Measurements from ENCODE around the gene CRELD1.

GRCh38 chr3:9884555-9885165 lies 49.0 kb upstream of the CRELD1 start:
- TF ChIP-seq, protein P1, sequence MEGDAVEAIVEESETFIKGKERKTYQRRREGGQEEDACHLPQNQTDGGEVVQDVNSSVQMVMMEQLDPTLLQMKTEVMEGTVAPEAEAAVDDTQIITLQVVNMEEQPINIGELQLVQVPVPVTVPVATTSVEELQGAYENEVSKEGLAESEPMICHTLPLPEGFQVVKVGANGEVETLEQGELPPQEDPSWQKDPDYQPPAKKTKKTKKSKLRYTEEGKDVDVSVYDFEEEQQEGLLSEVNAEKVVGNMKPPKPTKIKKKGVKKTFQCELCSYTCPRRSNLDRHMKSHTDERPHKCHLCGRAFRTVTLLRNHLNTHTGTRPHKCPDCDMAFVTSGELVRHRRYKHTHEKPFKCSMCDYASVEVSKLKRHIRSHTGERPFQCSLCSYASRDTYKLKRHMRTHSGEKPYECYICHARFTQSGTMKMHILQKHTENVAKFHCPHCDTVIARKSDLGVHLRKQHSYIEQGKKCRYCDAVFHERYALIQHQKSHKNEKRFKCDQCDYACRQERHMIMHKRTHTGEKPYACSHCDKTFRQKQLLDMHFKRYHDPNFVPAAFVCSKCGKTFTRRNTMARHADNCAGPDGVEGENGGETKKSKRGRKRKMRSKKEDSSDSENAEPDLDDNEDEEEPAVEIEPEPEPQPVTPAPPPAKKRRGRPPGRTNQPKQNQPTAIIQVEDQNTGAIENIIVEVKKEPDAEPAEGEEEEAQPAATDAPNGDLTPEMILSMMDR (IDR thresholded peaks at IDR 0.05; ENCODE audit: low read depth, low read length, missing input control): no peak
- TF ChIP-seq GABPA (IDR thresholded peaks at IDR 0.05 in 1 of 2, conservative IDR thresholded peaks at IDR 0.05 in 1 of 2) (no peak), TAF1 (conservative IDR thresholded peaks at IDR 0.05) (no peak), JUND (IDR thresholded peaks at IDR 0.05) (no peak), EGR1 (IDR thresholded peaks at IDR 0.05; ENCODE audit: low read depth in 2 of 2) (no peak), SP1 (IDR thresholded peaks at IDR 0.05) (no peak), REST (IDR thresholded peaks at IDR 0.05) (no peak)

All from liver (tissue), 3 donors.